H1 (cell line): ENCODE data around the gene MRPS14. TPM values are rescaled to one million over a fixed set of nuclear protein-coding genes. Genes with fewer than 3 reads are reported as not detected.

Source experiments
- CTCF ChIA-PET: fragments of 300-600 bp; sonication (Branson Sonifier 250); formaldehyde crosslinking; loops from one replicate; lab custom pipeline; 2021; ENCODE audit not compliant: partially characterized antibody; lab: Charles Lee
- POLR2A ChIA-PET: fragments of 300-600 bp; sonication (Branson Sonifier 250); formaldehyde crosslinking; loops from one replicate; lab custom pipeline; 2021; ENCODE audit warnings: inconsistent platforms; ENCODE audit not compliant: partially characterized antibody; lab: Charles Lee
- DNase-seq, 2 experiments: peaks; one replicate each; pipeline versions ENCODE4 v3.0.0 to v3.0.0-alpha.2; 2010 to 2022; ENCODE audit warnings: low spot score in 2 of 2, low read depth in 1 of 2, mixed read lengths in 1 of 2
- FAIRE-seq: peaks from 2 replicates; lab custom pipeline; 2011; peaks lifted over from hg19 to GRCh38; lab: Jason Lieb, UNC
- H2AFZ ChIP-seq: 2 replicates; pipeline ENCODE4 v1.8.1; 2012; ENCODE audit warnings: low read length, inconsistent platforms
- H2AK5ac ChIP-seq: 2 replicates; pipeline ENCODE4 v1.6.1; 2013; ENCODE audit warnings: low read depth, low read length
- H2BK120ac ChIP-seq: replicated peaks from 2 replicates; pipeline ENCODE3; 2013; ENCODE audit warnings: low read depth, low read length, inconsistent platforms
- H2BK12ac ChIP-seq: 2 replicates; pipeline ENCODE4 v1.6.1; 2013; ENCODE audit warnings: low read depth, low read length
- H2BK15ac ChIP-seq: 2 replicates; pipeline ENCODE4 v1.6.1; 2013; ENCODE audit warnings: low read length
- H2BK20ac ChIP-seq: 2 replicates; pipeline ENCODE4 v1.6.1; 2013; ENCODE audit warnings: low read length
- H2BK5ac ChIP-seq: 2 replicates; pipeline ENCODE4 v1.6.1; 2013; ENCODE audit warnings: low read depth, low read length
- H3K14ac ChIP-seq: 2 replicates; pipeline ENCODE4 v1.6.1; 2013; ENCODE audit warnings: inconsistent platforms; ENCODE audit not compliant: insufficient read length
- H3K18ac ChIP-seq: 2 replicates; pipeline ENCODE4 v1.6.1; 2013; ENCODE audit warnings: low read length; ENCODE audit errors: extremely low read depth
- H3K23ac ChIP-seq: 2 replicates; pipeline ENCODE4 v1.6.1; 2013; ENCODE audit warnings: inconsistent platforms; ENCODE audit not compliant: insufficient read length
- H3K23me2 ChIP-seq: 2 replicates; pipeline ENCODE4 v1.6.1; 2013; ENCODE audit warnings: low read depth, low read length
- H3K27ac ChIP-seq: 2 replicates; pipeline ENCODE4 v1.6.1; 2011; ENCODE audit warnings: low read depth, low read length, inconsistent platforms
- H3K27me3 ChIP-seq, 4 experiments: replicated peaks in 1 of 4; 1 replicate in 1 of 4; 2 replicates in 3 of 4; pipeline versions ENCODE4 v1.6.1 to v1.8.1; 2011 to 2013; ENCODE audit warnings: low read length in 3 of 4, mild to moderate bottlenecking in 3 of 4, inconsistent platforms in 2 of 4, mixed read lengths in 2 of 4, moderate library complexity in 1 of 4; ENCODE audit not compliant: control insufficient read depth in 3 of 4, insufficient read depth in 3 of 4; ENCODE audit errors: extremely low read depth in 1 of 4
- H3K36me3 ChIP-seq, 4 experiments: 2 replicates each; pipeline versions ENCODE4 v1.6.1 to v1.8.1; 2011 to 2013; ENCODE audit warnings: mild to moderate bottlenecking in 4 of 4, low read length in 3 of 4, moderate library complexity in 2 of 4, control low read depth in 1 of 4, inconsistent platforms in 1 of 4; ENCODE audit not compliant: insufficient read depth in 4 of 4, control insufficient read depth in 2 of 4
- H3K4ac ChIP-seq: replicated peaks from 2 replicates; pipeline ENCODE3; 2013; ENCODE audit warnings: low read length, low read depth, mixed read lengths, inconsistent platforms; ENCODE audit not compliant: insufficient read length
- H3K4me1 ChIP-seq, 4 experiments: replicated peaks in 1 of 4; 1 replicate in 1 of 4; 2 replicates in 3 of 4; pipeline versions ENCODE4 v1.6.1 to v1.8.1; 2011 to 2013; ENCODE audit warnings: low read length in 3 of 4, inconsistent platforms in 2 of 4, mixed read lengths in 1 of 4; ENCODE audit not compliant: insufficient read depth in 4 of 4, control insufficient read depth in 3 of 4
- H3K4me2 ChIP-seq, 2 experiments: 2 replicates each; pipeline versions ENCODE4 v1.6.1 to v1.8.1; 2011 to 2013; ENCODE audit warnings: low read depth in 2 of 2, low read length in 2 of 2, control low read depth in 1 of 2, inconsistent platforms in 1 of 2, mild to moderate bottlenecking in 1 of 2; ENCODE audit not compliant: insufficient read depth in 1 of 2
- H3K4me3 ChIP-seq, 4 experiments: fragments of 200-600, 300-600 bp in 1 of 4; sonication (generic), shearing (Covaris generic), sonication (Bioruptor Twin) in 1 of 4; 2 replicates each; pipeline versions ENCODE4 v1.5.1 to v1.8.1; 2011 to 2016; ENCODE audit warnings: low read length in 4 of 4, low read depth in 3 of 4, control low read depth in 2 of 4, inconsistent platforms in 2 of 4, mild to moderate bottlenecking in 2 of 4, mixed read lengths in 1 of 4, moderate library complexity in 1 of 4; ENCODE audit not compliant: insufficient read depth in 2 of 4; ENCODE audit errors: extremely low read depth in 1 of 4
- H3K56ac ChIP-seq: replicated peaks from 2 replicates; pipeline ENCODE3; 2013; ENCODE audit warnings: low read depth, mild to moderate bottlenecking, mixed read lengths, low read length, inconsistent platforms; ENCODE audit not compliant: insufficient read length
- H3K79me1 ChIP-seq: 2 replicates; pipeline ENCODE4 v1.6.1; 2013; ENCODE audit warnings: low read depth, low read length, control low read depth
- H3K79me2 ChIP-seq, 2 experiments: 2 replicates each; pipeline versions ENCODE4 v1.6.1 to v1.8.1; 2012 to 2013; ENCODE audit warnings: low read length in 2 of 2, mild to moderate bottlenecking in 2 of 2, inconsistent platforms in 1 of 2; ENCODE audit not compliant: insufficient read depth in 2 of 2, control insufficient read depth in 1 of 2
- H3K9ac ChIP-seq, 4 experiments: replicated peaks in 1 of 4; 1 replicate in 1 of 4; 2 replicates in 3 of 4; pipeline versions ENCODE4 v1.6.1 to v1.8.1; 2011 to 2013; ENCODE audit warnings: low read depth in 3 of 4, low read length in 3 of 4, control low read depth in 2 of 4, mild to moderate bottlenecking in 2 of 4, moderate library complexity in 2 of 4, inconsistent platforms in 1 of 4; ENCODE audit errors: extremely low read depth in 1 of 4
- H3K9me3 ChIP-seq, 2 experiments: 2 replicates each; pipeline versions ENCODE4 v1.6.1 to v1.8.1; 2012 to 2013; ENCODE audit warnings: mild to moderate bottlenecking in 2 of 2, moderate library complexity in 2 of 2, control low read depth in 1 of 2, inconsistent platforms in 1 of 2, low read depth in 1 of 2, low read length in 1 of 2, mixed read lengths in 1 of 2; ENCODE audit not compliant: insufficient read depth in 2 of 2
- H4K20me1 ChIP-seq, 2 experiments: replicated peaks in 1 of 2; 2 replicates each; pipeline versions ENCODE3 to v1.8.1; 2011 to 2013; ENCODE audit warnings: inconsistent platforms in 2 of 2, low read length in 2 of 2, mild to moderate bottlenecking in 1 of 2; ENCODE audit not compliant: insufficient read depth in 2 of 2, control insufficient read depth in 1 of 2
- H4K5ac ChIP-seq: 2 replicates; pipeline ENCODE4 v1.6.1; 2013; ENCODE audit warnings: low read length, low read depth, mixed read lengths, inconsistent platforms; ENCODE audit not compliant: insufficient read length
- H4K8ac ChIP-seq: 2 replicates; pipeline ENCODE4 v1.8.0; 2013; ENCODE audit warnings: mild to moderate bottlenecking, moderate library complexity, low read length, inconsistent platforms; ENCODE audit not compliant: insufficient read depth; ENCODE audit errors: extremely low read depth
- H4K91ac ChIP-seq: replicated peaks from 2 replicates; pipeline ENCODE3; 2013; ENCODE audit warnings: low read length, mixed read lengths, inconsistent platforms; ENCODE audit not compliant: insufficient read length
- BRCA1 ChIP-seq: IDR thresholded peaks from 2 replicates; pipeline ENCODE4 v1.6.1; 2012; ENCODE audit warnings: low read depth, low read length, improper control_type of control experiment
- CBX8 ChIP-seq: fragments of 300-800, 300-1000 bp; sonication (generic); IDR thresholded peaks from 2 replicates; pipeline ENCODE4 v1.7.1; 2016; ENCODE audit warnings: low read depth, low read length, borderline replicate concordance
- JUND ChIP-seq: IDR thresholded peaks from 2 replicates; pipeline ENCODE4 v1.6.1; 2011; ENCODE audit warnings: mild to moderate bottlenecking, improper control_type of control experiment, low read length
- KDM1A ChIP-seq: fragments of 200-600, 300-600 bp; sonication (generic); IDR thresholded peaks from 2 replicates; pipeline ENCODE4 v1.7.1; 2016; ENCODE audit warnings: mild to moderate bottlenecking, low read length, borderline replicate concordance
- KDM5A ChIP-seq: fragments of 200-600 bp; IDR thresholded peaks from 2 replicates; pipeline ENCODE4 v1.7.1; 2012; ENCODE audit warnings: mild to moderate bottlenecking, low read length, inconsistent platforms, mixed read lengths
- POLR2A ChIP-seq, 2 experiments: IDR thresholded peaks; 1 replicate in 1 of 2; 2 replicates in 1 of 2; pipeline ENCODE4 v1.6.1; 2011; ENCODE audit warnings: low read depth in 2 of 2, low read length in 2 of 2, mild to moderate bottlenecking in 2 of 2; ENCODE audit errors: control extremely low read depth in 1 of 2
- POLR2AphosphoS5 ChIP-seq: IDR thresholded peaks from 2 replicates; pipeline ENCODE4 v1.6.1; 2011; ENCODE audit warnings: low read depth, low read length
- TBP ChIP-seq: IDR thresholded peaks from 2 replicates; pipeline ENCODE4 v1.6.1; 2011; ENCODE audit warnings: low read depth, low read length, improper control_type of control experiment
- WGBS, 2 experiments: shearing (Covaris generic) in 1 of 2; methylation state at CpG; one replicate each; pipeline versions ENCODE4 v1.1.6 to v1.1.7; 2013 to 2015; ENCODE audit warnings: low lambda C conversion rate in 2 of 2, mixed read lengths in 2 of 2, inconsistent platforms in 1 of 2, low coverage in 1 of 2, missing lambda C conversion rate in 1 of 2; ENCODE audit not compliant: insufficient replicate concordance in 2 of 2, insufficient coverage in 1 of 2, insufficient read length in 1 of 2; ENCODE audit errors: extremely low coverage in 1 of 2, missing lambda C conversion rate in 1 of 2; 5-methylcytosine and 5-hydroxymethylcytosine counted together
- long read RNA-seq, 2 experiments: library from RNA in 1 of 2; library from capped mRNA in 1 of 2; stranded (forward); transcript quantifications; one replicate each; pipeline ENCODE4 v2.0.0, GENCODE V29; 2021; ENCODE audit warnings: inconsistent platforms in 1 of 2
- polyA minus RNA-seq, 3 experiments: library from RNA; depleted of rRNA, polyadenylated mRNA; stranded (reverse); fragments of >200 nt; gene quantifications; 1 replicate in 2 of 3; 2 replicates in 1 of 3; pipeline ENCODE4 v1.2.3, GENCODE V29; 2011
- polyA plus RNA-seq, 7 experiments: library from polyadenylated mRNA; depleted of rRNA in 3 of 7; stranded (reverse) in 5 of 7; unstranded in 2 of 7; fragments of >200 nt in 5 of 7; fragments of 200-250 nt in 2 of 7; gene quantifications; 1 replicate in 5 of 7; 2 replicates in 1 of 7; 4 replicates in 1 of 7; pipeline versions ENCODE4 v1.2.1 to v1.2.3, GENCODE V29; 2011 to 2013; ENCODE audit warnings: missing spikeins in 2 of 7, mixed read lengths in 2 of 7
- total RNA-seq: library from RNA; stranded (reverse); fragmentation: NEBNext Ultra II Directional; extraction: Animal tissue kit (Norgen Biotek cat#: 25700); gene quantifications from 2 replicates; pipeline ENCODE4 v1.2.1, GENCODE V29; 2021

The MRPS14 gene
- total RNA-seq (38.7 and 40.5 TPM in 2 replicates), polyA plus RNA-seq (2011; rRNA removed) (23.0 and 27.5 TPM in 2 replicates), polyA minus RNA-seq (2011; rRNA and poly(A)+ RNA removed) (16.1 and 21.4 TPM in 2 replicates)
- polyA plus RNA-seq (2011; cell fraction: cytosol; rRNA removed), result 26.1 TPM
- polyA plus RNA-seq (2011; cell fraction: nucleus; rRNA removed), result 17.4 TPM
- polyA plus RNA-seq (2012, experiment 1 of 2), result 31.4 to 51.1 TPM (median 33.3 TPM) in 4 replicates
- 25.8 TPM for polyA plus RNA-seq (2012, experiment 2 of 2)
- 45.7 TPM for polyA plus RNA-seq (2013, experiment 1 of 2)
- 46.6 TPM for polyA plus RNA-seq (2013, experiment 2 of 2)
- 5.7 TPM for polyA minus RNA-seq (2011; cell fraction: cytosol; rRNA and poly(A)+ RNA removed)
- polyA minus RNA-seq (2011; cell fraction: nucleus; rRNA and poly(A)+ RNA removed), result 12.3 TPM
- long read RNA-seq, experiment 1, transcript MRPS14-202 (3 exons, 2,115 nt), result major isoform, 25 of 38 reads
- long read RNA-seq, experiment 1, partial matches to known transcripts, result 5 of 38 reads
- long read RNA-seq, experiment 1, other reads (novel, unspliced or antisense), result 7 of 38 reads
- long read RNA-seq, experiment 2, transcript MRPS14-202 (3 exons, 2,115 nt), result major isoform, 7 of 10 reads
- long read RNA-seq, experiment 2, partial matches to known transcripts, result 1 of 10 reads
- long read RNA-seq, experiment 2, other reads (novel, unspliced or antisense), result 0 of 10 reads

GRCh38 chr1:175023043-175023921 lies at the start of gene MRPS14:
Gene MRPS14 (minus strand): TSS chr1:175023425. CDS start chr1:175023408, 17 bp downstream.
- Histone ChIP-seq H3K4me3 (peak within 1 kb of the TSS; percentile 79 to 98 (median 97)), H3K79me2 (peaks cover 0 to 23% of the 10 kb centered on the region in 2 experiments; a peak in 2 of 4 replicates), H3K14ac (no peak within 1 kb of the TSS), H3K9ac (peak within 1 kb of the TSS; percentile 88 to 99 (median 94)), H3K9me3 (no peaks in the 10 kb centered on the region), H3K4ac (no peak within 1 kb of the TSS), H3K27me3 (no peaks in the 10 kb centered on the region), H2BK15ac (no peak within 1 kb of the TSS; the same call in 1 of the 2 replicates), H3K56ac (no peak within 1 kb of the TSS), H3K23me2 (peaks cover 6% of the 10 kb centered on the region; the same call in 1 of the 2 replicates), H2BK120ac (no peak within 1 kb of the TSS), H2BK20ac (no peak within 1 kb of the TSS), H2BK5ac (no peak within 1 kb of the TSS; the same call in 1 of the 2 replicates), H3K79me1 (peaks cover 7% of the 10 kb centered on the region), H3K23ac (no peak within 1 kb of the TSS), H2AK5ac (no peak within 1 kb of the TSS), H3K27ac (peak within 1 kb of the TSS; percentile 57; the same call in 1 of the 2 replicates), H2BK12ac (no peak within 1 kb of the TSS), H3K4me2 (peak within 1 kb of the TSS; percentile 40 to 73), H3K36me3 (peaks cover 0 to 6% (median 1%) of the 10 kb centered on the region in 4 experiments; a peak in 2 of 8 replicates), H4K5ac (peak within 1 kb of the TSS; percentile 17), H4K91ac (no peak within 1 kb of the TSS), H3K18ac (peak within 1 kb of the TSS; percentile 71), H3K4me1 (no peaks in the 10 kb centered on the region), H4K20me1 (no peaks in the 10 kb centered on the region), H2AFZ (peak within 1 kb of the TSS; percentile 96), H4K8ac (peak within 1 kb of the TSS; percentile 90; the same call in 1 of the 2 replicates)
- peak; percentile 97 to 98 for DNase-seq
- WGBS, 2 experiments, result 3% methylated on average over 39 of the region's 42 CpGs; no CpG with 5 or more reads in 1 of the 2 experiments
- FAIRE-seq, result peak; percentile 88
- ChIA-PET CTCF (interaction anchor here (0.6 to 1.6 kb wide), 8 partner anchors 9 to 510 kb away, joined by 3 to 5 read pairs (median 4); no protein-coding TSS in a partner anchor), POLR2A (interaction anchor here (0.5 to 5.9 kb wide), 13 partner anchors 8 to 301 kb away, joined by 3 to 66 read pairs (median 5); partner anchors contain the start of gene CACYBP)
- TF ChIP-seq CBX8, result no peak
- TF ChIP-seq TBP, result peak; percentile 86
- no peak for TF ChIP-seq JUND
- TF ChIP-seq POLR2AphosphoS5, result peak; percentile 95
- TF ChIP-seq KDM5A, result peak; percentile 97
- peak; percentile 83 to 97 for TF ChIP-seq POLR2A (IDR thresholded peaks at IDR 0.05; ENCODE audit: control extremely low read depth in 1 of 2, low read depth in 2 of 2, low read length in 2 of 2)
- TF ChIP-seq BRCA1, result peak; percentile 80
- no peak for TF ChIP-seq KDM1A
